NCI-H524 (cell line): Measurements from ENCODE around the gene WDR89.
"Not testable (repeated sequence)": the region's sequence is repeated elsewhere in the genome, so short reads cannot be mapped to it uniquely, and the experiment has no call there.

Source experiments
- DNase-seq, 2 experiments: peaks; one replicate each; lab custom pipeline; 2025; lab: John Stamatoyannopoulos, UW

The WDR89 gene

GRCh38 chr14:63654346-63654745 lies 12.7 kb upstream of the WDR89 start:
- DNase-seq, result no peak

DNA sequence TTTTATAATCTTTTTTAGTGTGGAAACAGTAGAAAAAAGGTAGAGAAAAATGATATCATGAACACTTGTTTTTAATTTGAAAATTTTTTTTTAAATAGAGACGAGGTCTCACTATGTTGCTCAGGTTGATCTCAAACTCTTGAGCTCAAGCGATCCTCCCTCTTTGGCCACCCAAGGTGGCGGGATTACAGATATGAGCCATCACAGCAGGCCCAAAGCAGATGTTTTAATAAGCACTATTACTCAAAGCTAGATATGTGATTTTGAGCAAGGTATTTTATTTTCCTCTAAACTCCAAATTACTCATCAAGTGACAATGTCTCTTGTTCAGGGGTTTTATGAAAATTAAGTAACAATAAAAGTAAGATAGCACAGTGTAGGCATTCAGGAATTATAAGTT lies 10.7 kb upstream of the WDR89 start:
- DNase-seq, result no peak

- no peak for DNase-seq
Measured at GRCh38 chr14:63650256-63650952, 8.7 kb upstream of the WDR89 start.

DNA sequence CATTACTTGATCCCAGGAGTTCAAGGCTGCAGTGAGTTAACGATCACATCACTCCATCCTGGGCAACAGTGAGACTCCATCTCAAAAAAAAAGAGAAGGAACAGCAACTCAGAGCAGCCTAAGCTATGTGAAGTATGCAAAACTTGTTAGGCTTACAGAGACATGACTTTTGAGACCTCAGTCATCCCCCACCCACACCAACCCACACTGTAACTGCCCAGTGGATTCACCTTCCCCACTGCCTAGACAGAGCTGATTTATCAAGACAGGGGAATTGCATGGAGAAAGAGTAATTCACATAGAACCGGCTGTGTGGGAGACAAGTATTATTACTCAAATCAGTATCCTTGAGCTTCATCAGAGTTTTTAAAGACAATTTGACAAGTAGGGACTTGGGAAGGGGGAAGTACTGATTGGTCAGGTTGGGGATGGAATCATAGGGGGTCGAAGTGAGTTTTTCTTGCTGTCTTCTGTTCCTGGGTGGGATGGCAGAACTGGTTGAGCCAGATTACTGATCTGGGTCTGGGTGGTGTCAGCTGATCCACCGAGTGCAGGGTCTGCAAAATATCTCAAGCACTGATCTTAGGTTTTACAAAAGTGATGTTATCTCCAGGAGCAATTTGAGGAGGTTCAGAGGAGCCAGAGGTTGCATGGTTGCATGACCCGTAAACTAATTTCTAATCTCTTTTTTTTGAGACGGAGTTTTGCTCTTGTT lies 6.2 kb upstream of the WDR89 start:
- DNase-seq, result no peak

- no peak for DNase-seq
Measured at GRCh38 chr14:63644741-63645140, 3.1 kb upstream of the WDR89 start.

DNA sequence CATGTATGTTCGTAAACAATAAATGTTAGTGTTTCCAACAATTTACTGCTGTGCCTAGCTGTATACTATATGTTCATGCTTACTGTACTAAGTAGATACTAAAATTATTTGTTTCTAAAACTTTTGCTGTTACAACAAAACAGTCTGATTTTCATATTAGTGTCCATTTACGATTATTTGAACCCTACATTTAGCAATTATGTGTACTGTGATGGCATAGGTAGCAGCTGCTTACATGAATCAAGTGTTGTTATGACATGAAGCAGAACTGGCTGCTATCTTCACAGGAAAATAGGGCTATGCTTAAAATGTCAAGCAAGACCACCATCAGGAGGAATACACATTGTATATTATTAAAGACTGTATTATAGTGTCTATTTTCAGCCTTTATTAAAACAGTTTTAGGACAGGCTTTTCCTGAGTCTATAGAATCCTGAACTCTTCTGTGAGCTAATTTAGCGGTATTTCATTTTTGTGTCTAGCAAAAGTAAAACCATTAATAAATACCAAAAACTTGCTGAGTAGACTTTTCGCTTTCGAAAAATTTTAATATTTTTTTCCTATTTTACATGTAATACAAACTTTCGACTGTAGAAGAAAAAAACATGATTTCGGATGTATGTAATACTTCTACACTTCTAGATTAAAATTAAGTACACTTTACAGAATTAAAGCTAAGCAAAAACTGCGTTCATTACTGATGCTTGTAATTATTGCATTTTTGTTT lies 1.1 kb upstream of the WDR89 start:
- no peak for DNase-seq

DNA sequence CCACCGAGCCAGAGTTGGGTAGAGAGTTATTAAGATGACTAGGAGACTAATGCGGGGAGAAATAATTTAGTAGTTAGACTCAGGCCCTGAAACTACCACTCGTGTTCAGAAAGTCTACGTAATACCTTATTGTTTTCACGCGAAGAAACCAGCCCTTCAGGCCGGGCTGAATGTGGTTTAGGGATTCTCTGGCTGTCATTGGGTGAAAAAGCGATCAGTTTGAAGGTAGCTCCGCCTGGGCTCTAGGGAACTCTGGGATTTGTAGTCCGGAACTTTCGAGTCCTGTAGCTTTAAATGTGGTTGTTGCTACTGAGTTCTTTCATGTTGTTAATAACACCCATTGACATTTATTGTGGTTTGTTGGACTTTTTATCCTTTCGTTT lies 549 bp upstream of the WDR89 start:
- peak; percentile 97 to 99 for DNase-seq

- no peak for DNase-seq
Measured at GRCh38 chr14:63638493-63638892, 3.2 kb downstream of the WDR89 start.

GRCh38 chr14:63636094-63636635 lies 5.5 kb downstream of the WDR89 start:
- DNase-seq, result not testable (repeated sequence)

- no peak for DNase-seq
Measured at GRCh38 chr14:63633801-63634200, 7.9 kb downstream of the WDR89 start.

DNA sequence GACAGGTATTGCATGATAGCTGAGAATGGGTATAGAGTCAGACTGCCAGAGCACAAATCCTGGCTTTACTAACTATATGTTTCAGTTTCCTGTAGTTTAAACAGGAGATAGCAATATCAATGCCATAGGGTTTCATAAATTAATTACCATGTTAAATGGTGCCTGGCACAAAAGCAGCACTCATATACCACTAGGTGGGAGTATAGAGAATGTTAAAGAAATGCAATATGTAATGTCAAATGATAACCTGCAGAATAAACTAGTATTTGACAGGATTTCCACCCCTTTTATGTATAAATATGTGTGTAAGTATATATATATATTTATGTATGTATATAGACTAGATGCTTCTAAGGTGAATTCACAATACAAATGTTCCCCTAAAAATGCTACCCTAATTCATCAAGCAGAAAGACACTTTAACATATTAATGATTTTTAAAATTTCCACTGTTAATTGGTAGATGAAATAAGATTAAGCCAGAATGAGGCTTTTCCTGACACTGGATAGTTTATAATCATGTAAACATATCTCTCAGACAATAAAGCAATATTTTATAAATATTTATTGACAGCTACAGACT lies 8.6 kb downstream of the WDR89 start:
- DNase-seq, result peak in 1 of 2 experiments; percentile 61

- DNase-seq, result no peak
Measured at GRCh38 chr14:63624701-63625100, 17.0 kb downstream of the WDR89 start.

- no peak for DNase-seq
Measured at GRCh38 chr14:63624203-63624602, 17.5 kb downstream of the WDR89 start.

- DNase-seq, result not testable (repeated sequence)
Measured at GRCh38 chr14:63621975-63622374, 19.7 kb downstream of the WDR89 start.

DNA sequence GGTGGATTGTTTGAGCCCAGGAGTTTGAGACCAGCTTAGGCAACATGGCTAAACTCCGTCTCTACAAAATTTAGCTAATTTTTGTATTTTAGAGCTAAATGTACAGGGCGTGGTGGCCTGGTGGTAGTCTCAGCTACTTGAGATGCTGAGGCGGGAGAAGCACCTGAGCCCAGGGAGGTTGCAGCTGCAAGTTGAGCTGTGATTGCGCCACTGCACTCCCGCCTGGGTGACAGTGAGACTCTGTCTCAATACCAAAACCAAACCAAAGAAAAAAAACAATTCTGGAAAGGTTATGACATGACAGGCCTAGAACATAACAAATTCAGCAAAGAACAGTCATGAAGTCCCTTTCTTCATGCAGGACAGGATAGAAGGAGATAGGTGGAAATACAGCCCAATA lies 25.7 kb downstream of the WDR89 start:
- no peak for DNase-seq

DNA sequence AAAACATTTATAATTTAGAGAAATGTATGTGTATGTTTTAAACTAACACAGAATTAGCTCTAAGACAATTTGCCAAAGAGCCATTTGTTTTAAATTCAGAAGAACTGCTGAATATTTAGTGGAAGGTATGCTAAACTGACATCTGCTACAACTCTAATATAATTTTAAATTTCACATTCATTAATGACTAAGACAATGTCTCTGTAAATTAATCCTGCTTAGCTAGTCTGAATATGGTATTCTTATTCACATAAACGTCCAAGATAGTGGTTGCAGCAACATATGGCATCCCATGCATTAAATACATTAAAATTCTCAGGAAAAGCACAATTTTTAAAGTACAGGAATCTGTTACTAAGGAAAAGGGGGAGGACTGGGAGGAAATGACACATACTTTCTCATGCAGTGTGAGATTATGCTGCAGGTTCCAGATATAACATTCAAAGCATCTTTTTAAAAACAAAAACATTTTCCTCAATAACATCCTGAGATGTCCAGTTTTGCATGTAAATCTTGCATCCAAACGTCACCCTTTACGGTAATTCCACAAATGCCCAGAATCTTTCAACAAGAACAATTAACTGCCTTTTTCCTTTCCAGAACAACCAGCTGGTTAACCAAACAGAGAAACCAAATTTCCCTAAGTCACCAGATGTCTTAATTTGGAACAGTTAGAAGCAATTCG lies 26.9 kb downstream of the WDR89 start:
- DNase-seq, result peak in 1 of 2 experiments; percentile 42

- DNase-seq, result no peak
Measured at GRCh38 chr14:63611078-63611477, 30.6 kb downstream of the WDR89 start.

DNA sequence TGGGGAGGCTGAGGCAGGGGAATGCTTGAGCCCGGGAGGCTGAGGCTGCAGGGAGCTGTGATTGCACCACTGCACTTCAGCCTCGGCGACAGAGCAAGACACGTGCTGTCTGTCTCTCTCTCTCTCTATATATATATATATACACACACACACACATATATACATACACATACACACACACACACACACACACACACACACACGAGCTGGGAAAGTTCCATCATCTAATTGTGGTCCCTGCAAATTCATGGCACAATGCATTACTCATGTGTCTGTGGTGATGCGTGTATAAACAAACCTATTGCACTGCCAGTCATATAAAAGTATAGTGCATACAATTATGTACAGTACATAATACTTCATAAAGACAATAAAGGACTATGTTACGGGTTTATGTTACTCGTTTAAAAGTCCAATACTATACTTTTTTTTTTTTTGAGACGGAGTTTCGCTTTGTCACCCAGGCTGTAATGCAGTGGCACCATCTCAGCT lies 36.6 kb downstream of the WDR89 start:
- no peak for DNase-seq

- no peak for DNase-seq
Measured at GRCh38 chr14:63604626-63605025, 37.0 kb downstream of the WDR89 start.

DNA sequence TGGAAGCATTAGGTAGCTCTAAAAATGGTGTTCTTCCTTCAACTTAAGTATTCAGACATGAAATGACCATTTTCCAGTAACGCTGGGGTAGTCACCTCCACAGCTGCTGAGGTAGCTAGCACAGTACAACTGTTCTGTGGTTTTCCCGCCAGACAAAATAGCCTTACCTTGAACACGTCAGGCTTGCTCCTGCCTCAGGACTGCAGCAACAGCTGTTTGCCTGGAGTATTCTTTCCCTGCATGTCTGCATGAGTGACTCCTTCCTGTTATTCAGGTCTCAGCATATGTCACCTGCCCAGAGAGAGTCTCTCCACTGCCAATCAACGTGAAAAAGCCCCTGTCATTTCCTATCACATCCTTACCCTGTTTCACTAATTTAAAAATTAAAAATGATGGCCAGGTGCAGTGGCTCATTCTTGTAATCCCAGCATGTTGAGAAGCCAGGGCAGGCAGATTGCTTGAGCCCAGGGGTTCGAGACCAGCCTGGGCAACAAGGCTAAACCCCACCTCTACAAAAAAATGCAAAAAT lies 37.9 kb downstream of the WDR89 start:
- peak in 1 of 2 experiments; percentile 74 for DNase-seq

DNA sequence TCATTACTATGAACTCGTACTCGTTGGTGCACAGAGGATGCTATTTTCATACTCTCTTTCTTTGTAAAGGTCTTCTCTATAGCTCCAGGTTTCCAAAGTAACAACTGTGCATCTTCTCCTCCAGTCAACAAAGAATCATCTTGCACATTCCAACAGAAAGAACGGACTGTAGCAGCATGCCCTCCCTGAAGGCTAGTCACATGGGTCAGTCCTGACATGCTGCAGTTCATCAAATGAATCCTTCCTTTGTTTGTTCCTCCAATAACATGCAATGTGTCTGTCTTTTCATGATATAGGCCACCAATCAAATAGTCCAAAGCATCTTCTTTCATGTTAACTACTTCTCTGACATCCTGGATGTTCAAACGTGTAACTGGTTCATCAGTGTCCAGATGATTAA lies 42.9 kb downstream of the WDR89 start:
- no peak for DNase-seq
